ENCODE measurements around the gene LAMA2.

Gene LAMA2

GRCh38 chr6:128882991-128883611 is at the start of gene LAMA2:
LAMA2 (plus strand) TSS chr6:128883138; CDS start chr6:128883246, 108 bp downstream.
- DNase-seq, result no peak

- DNase-seq, result no peak
These were observed 46.2 kb upstream of the LAMA2 start for GRCh38 chr6:128836761-128837160.

- DNase-seq, result no peak
These were observed 41.4 kb upstream of the LAMA2 start for GRCh38 chr6:128841518-128841917.

GRCh38 chr6:128844598-128844997 is 38.3 kb upstream of the LAMA2 start:
- no peak for DNase-seq

- DNase-seq, result no peak
These were observed 35.3 kb upstream of the LAMA2 start for GRCh38 chr6:128847431-128848210.

GRCh38 chr6:128848212-128848935 is 34.6 kb upstream of the LAMA2 start:
- DNase-seq, result no peak

GRCh38 chr6:128855581-128856085 is 27.3 kb upstream of the LAMA2 start:
- DNase-seq, result no peak

- DNase-seq, result no peak
These were observed 25.1 kb upstream of the LAMA2 start for GRCh38 chr6:128857806-128858205.

GRCh38 chr6:128860782-128861181 is 22.2 kb upstream of the LAMA2 start:
- DNase-seq, result no peak

- no peak for DNase-seq
These were observed 19.0 kb upstream of the LAMA2 start for GRCh38 chr6:128863983-128864382.

GRCh38 chr6:128870746-128871145 is 12.2 kb upstream of the LAMA2 start:
- no peak for DNase-seq

GRCh38 chr6:128874863-128875262 is 8.1 kb upstream of the LAMA2 start:
- DNase-seq, result no peak

GRCh38 chr6:128882560-128882959 is 378 bp upstream of the LAMA2 start:
- DNase-seq, result no peak

GRCh38 chr6:128883906-128884305 is 968 bp downstream of the LAMA2 start:
- no peak for DNase-seq

GRCh38 chr6:128885381-128885780 is 2.4 kb downstream of the LAMA2 start:
- no peak for DNase-seq

GRCh38 chr6:128886706-128887105 is 3.8 kb downstream of the LAMA2 start:
- DNase-seq, result no peak

- no peak for DNase-seq
These were observed 5.7 kb downstream of the LAMA2 start for GRCh38 chr6:128888444-128889175.

GRCh38 chr6:128889870-128890269 is 6.9 kb downstream of the LAMA2 start:
- no peak for DNase-seq

- DNase-seq, result no peak
These were observed 9.1 kb downstream of the LAMA2 start for GRCh38 chr6:128892079-128892478.

GRCh38 chr6:128899341-128900050 is 16.6 kb downstream of the LAMA2 start:
- DNase-seq, result no peak

- DNase-seq, result no peak
These were observed 20.8 kb downstream of the LAMA2 start for GRCh38 chr6:128903715-128904114.

- DNase-seq, result no peak
These were observed 31.1 kb downstream of the LAMA2 start for GRCh38 chr6:128914051-128914450.

Measured in hematopoietic multipotent progenitor cell treated with erythropoietin and hydrocortisone succinate and interleukin-3 and kit ligand, for 6 days (in vitro differentiated cells).